CD4-positive, alpha-beta T cell (primary cell): ENCODE results near the gene PREP. TPM values are rescaled to one million over a fixed set of nuclear protein-coding genes. Genes with fewer than 3 reads are reported as not detected.

Experiments used
- ATAC-seq: fragments of 200-7000 bp; cut with Tn5 transposase; one replicate; pipeline ENCODE4 v1.10.0; 2022; ENCODE audit warnings: mild to moderate bottlenecking; ENCODE audit not compliant: poor library complexity
- CTCF ChIA-PET: fragments of 350-600 bp; sonication (Branson Sonifier 250); formaldehyde crosslinking; loops from one replicate; lab custom pipeline; 2021; ENCODE audit warnings: antibody characterized with exemption, inconsistent platforms; lab: Charles Lee
- POLR2A ChIA-PET: fragments of 350-600 bp; sonication (Branson Sonifier 250); formaldehyde crosslinking; loops from one replicate; lab custom pipeline; 2021; ENCODE audit warnings: antibody characterized with exemption, inconsistent platforms; lab: Charles Lee
- DNase-seq, 14 experiments: peaks; one replicate each; pipeline ENCODE4 v3.0.0-alpha.2; 2013 to 2020; ENCODE audit warnings: mixed read lengths in 2 of 14
- H3K27ac ChIP-seq, 2 donors: one replicate each; pipeline versions ENCODE4 v1.5.1 to v1.7.0; 2013; ENCODE audit warnings: low read length in 2 of 2, low read depth in 1 of 2, mild to moderate bottlenecking in 1 of 2
- H3K27me3 ChIP-seq, 2 experiments: 1 replicate in 1 of 2; 2 replicates in 1 of 2; pipeline versions ENCODE4 v1.6.1 to v1.7.0; 2013; ENCODE audit warnings: low read length in 2 of 2, control low read depth in 1 of 2, mild to moderate bottlenecking in 1 of 2, moderate library complexity in 1 of 2; ENCODE audit not compliant: insufficient read depth in 2 of 2, control insufficient read depth in 1 of 2
- H3K36me3 ChIP-seq: one replicate; pipeline ENCODE4 v1.6.1; 2013; ENCODE audit warnings: low read length, control low read depth; ENCODE audit not compliant: insufficient read depth
- H3K4me1 ChIP-seq: one replicate; pipeline ENCODE4 v1.6.1; 2013; ENCODE audit warnings: low read length, control low read depth; ENCODE audit not compliant: insufficient read depth
- H3K4me3 ChIP-seq: one replicate; pipeline ENCODE4 v1.5.1; 2013; ENCODE audit warnings: mild to moderate bottlenecking, low read length, moderate library complexity
- H3K9me3 ChIP-seq, 2 experiments: 1 replicate in 1 of 2; 2 replicates in 1 of 2; pipeline versions ENCODE4 v1.6.1 to v1.7.0; 2013; ENCODE audit warnings: low read length in 2 of 2, mild to moderate bottlenecking in 2 of 2, control low read depth in 1 of 2, moderate library complexity in 1 of 2; ENCODE audit not compliant: control insufficient read depth in 1 of 2, insufficient read depth in 1 of 2
- H3K27ac Mint-ChIP-seq: one replicate; pipeline ENCODE4 v1.8.0; 2020; ENCODE audit warnings: mixed read lengths
- H3K27me3 Mint-ChIP-seq: one replicate; pipeline ENCODE4 v1.8.0; 2021; ENCODE audit warnings: mixed read lengths
- H3K36me3 Mint-ChIP-seq: one replicate; pipeline ENCODE4 v1.8.0; 2021; ENCODE audit warnings: low read depth, mixed read lengths
- H3K4me1 Mint-ChIP-seq: one replicate; pipeline ENCODE4 v1.8.0; 2021; ENCODE audit warnings: low read depth, mixed read lengths
- H3K4me3 Mint-ChIP-seq: one replicate; pipeline ENCODE4 v1.8.0; 2020; ENCODE audit warnings: mild to moderate bottlenecking, mixed read lengths
- H3K9me3 Mint-ChIP-seq: one replicate; pipeline ENCODE4 v1.8.0; 2020; ENCODE audit warnings: mixed read lengths
- CTCF ChIP-seq: fragments of 200-600 bp; IDR thresholded peaks from one replicate; pipeline ENCODE4 v1.8.0; 2022; ENCODE audit warnings: antibody characterized with exemption, mild to moderate bottlenecking
- intact Hi-C, 2 experiments: fragments of 100-400 bp; cut with DNase I in 1 of 2; cut with micrococcal nuclease in 1 of 2; formaldehyde crosslinking; loops; one replicate each; pipeline versions ENCODE4 v1.15.1 to v1.9.0; 2023 to 2025; cut with DNase I, micrococcal nuclease
- total RNA-seq, 174 experiments: library from RNA in 2 of 174; stranded (reverse) in 2 of 174; gene quantifications; one replicate each; pipeline ENCODE4 v1.2.3 and lab custom pipeline; 2021 to 2026

The PREP gene
- total RNA-seq, 2 experiments from 2014 or later: 14.9 to 15.6 TPM

DNA sequence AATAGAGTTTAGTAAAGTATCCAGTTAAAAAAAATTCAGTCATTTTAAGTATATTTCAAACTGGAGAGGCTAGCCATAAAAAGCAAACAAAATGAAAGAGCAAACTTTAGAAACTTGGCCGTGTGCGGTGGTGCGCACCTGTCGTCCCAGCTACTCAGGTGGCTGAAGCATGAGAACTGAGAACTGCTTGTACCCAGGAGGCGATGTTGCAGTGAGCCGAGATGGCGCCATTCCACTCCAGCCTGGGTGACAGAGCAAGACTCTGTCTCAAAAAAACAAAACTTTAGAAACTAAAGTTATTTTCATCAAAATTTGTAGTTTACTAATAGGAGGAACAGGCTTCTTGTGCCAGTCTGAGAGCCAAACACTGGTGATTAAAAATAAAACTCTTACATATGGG lies 122.8 kb downstream of the PREP start:
- Histone ChIP-seq H3K36me3 (peaks cover 82% of the 10 kb centered on the region), H3K4me3 (no peak overlapping the region), H3K27ac (no peak overlapping the region), H3K4me1 (no peaks in the 10 kb centered on the region), H3K27me3 (no peaks in the 10 kb centered on the region), H3K9me3 (no peaks in the 10 kb centered on the region)
- Mint-ChIP-seq H3K36me3 (peaks cover 99% of the 10 kb centered on the region), H3K27ac (no peak overlapping the region), H3K4me3 (no peak overlapping the region), H3K27me3 (no peaks in the 10 kb centered on the region), H3K4me1 (no peaks in the 10 kb centered on the region), H3K9me3 (no peaks in the 10 kb centered on the region)
- TF ChIP-seq CTCF: no peak
- CTCF ChIA-PET: no interaction called here
- DNase-seq (no peak), ATAC-seq (no peak)
- intact Hi-C loops: no loop called here
- POLR2A ChIA-PET: no interaction called here

DNA sequence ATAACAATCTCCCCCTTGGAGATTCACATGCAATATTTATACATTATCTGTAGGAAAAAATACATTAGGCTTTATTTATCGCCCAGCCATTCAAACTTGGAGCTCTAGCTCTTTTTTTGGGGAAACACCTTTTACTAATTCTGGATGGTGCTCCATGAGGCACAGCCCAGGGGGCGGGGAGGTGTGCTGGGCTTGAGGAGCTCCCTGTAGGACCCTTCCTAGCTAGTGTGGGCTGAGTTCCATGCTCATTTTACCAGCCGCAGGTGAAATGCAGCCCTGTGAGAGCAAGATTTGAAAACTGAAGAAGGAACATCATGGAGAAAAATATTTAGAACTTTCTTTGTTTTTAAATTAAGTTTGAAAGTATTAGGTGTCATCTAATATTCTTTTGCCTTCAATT lies 123.4 kb downstream of the PREP start:
- no peaks in the 10 kb centered on the region for H3K9me3 ChIP-seq
- H3K4me3 ChIP-seq: no peak overlapping the region
- ATAC-seq (no peak), DNase-seq (no peak)
- no peak overlapping the region for H3K27ac ChIP-seq
- Mint-ChIP-seq H3K27me3 (no peaks in the 10 kb centered on the region), H3K4me1 (no peaks in the 10 kb centered on the region), H3K9me3 (no peaks in the 10 kb centered on the region), H3K36me3 (peaks cover 93% of the 10 kb centered on the region), H3K27ac (no peak overlapping the region), H3K4me3 (no peak overlapping the region)
- intact Hi-C loops: no loop called here
- no peaks in the 10 kb centered on the region for H3K4me1 ChIP-seq
- no peak for TF ChIP-seq CTCF
- peaks cover 76% of the 10 kb centered on the region for H3K36me3 ChIP-seq
- no peaks in the 10 kb centered on the region for H3K27me3 ChIP-seq
- ChIA-PET CTCF (no interaction called here), POLR2A (no interaction called here)

DNA sequence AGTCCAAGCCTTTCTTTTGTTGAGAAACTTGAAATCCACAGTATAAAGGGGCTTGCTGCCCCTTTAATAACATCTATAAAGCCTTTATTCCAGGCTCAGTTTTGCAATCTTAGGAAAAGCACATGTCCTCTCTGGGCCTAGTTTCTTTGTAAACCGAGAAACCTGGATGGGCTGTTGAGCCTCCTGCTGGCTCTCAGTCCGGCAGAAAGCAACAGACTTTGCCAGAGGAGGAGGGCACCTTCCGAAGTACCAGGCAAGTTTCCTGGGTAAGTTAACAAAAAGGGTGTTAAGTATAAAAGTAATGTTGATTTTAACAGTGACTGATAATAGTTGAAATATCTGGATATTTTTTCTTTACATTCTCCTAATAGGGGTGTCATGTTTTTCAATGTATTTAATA lies 124.1 kb downstream of the PREP start:
- Mint-ChIP-seq H3K27ac (no peak overlapping the region), H3K36me3 (peaks cover 87% of the 10 kb centered on the region), H3K27me3 (no peaks in the 10 kb centered on the region), H3K9me3 (no peaks in the 10 kb centered on the region), H3K4me1 (no peaks in the 10 kb centered on the region), H3K4me3 (no peak overlapping the region)
- H3K4me3 ChIP-seq: no peak overlapping the region
- H3K36me3 ChIP-seq: peaks cover 70% of the 10 kb centered on the region
- H3K4me1 ChIP-seq: no peaks in the 10 kb centered on the region
- H3K27ac ChIP-seq: no peak overlapping the region
- H3K27me3 ChIP-seq: no peaks in the 10 kb centered on the region
- POLR2A ChIA-PET: no interaction called here
- H3K9me3 ChIP-seq: no peaks in the 10 kb centered on the region
- no peak for DNase-seq
- CTCF ChIA-PET: no interaction called here
- intact Hi-C loops: no loop called here
- ATAC-seq: no peak
- TF ChIP-seq CTCF: no peak
